Effector CD4-positive, alpha-beta T cell (primary cell): ENCODE data around the gene NSDHL.
"Not testable (repeated sequence)": the region's sequence is repeated elsewhere in the genome, so short reads cannot be mapped to it uniquely, and the experiment has no call there.

Experiments
- DNase-seq: peaks from one replicate; pipeline ENCODE4 v3.0.0-alpha.2; 2020

NSDHL gene

GRCh38 chrX:152895724-152896420 is 65.0 kb downstream of the NSDHL start:
- no peak for DNase-seq

GRCh38 chrX:152896450-152896849 is 65.6 kb downstream of the NSDHL start:
- no peak for DNase-seq

- DNase-seq = no peak
Observed at GRCh38 chrX:152897222-152898131, 66.6 kb downstream of the NSDHL start, which contains the start of gene ZNF185. TSS of gene ZNF185 (plus strand) at chrX:152898067. CDS start at chrX:152914490, 16,423 bp downstream.

GRCh38 chrX:152898442-152898841 is 67.6 kb downstream of the NSDHL start:
- no peak for DNase-seq

GRCh38 chrX:152899111-152899873 is 68.4 kb downstream of the NSDHL start:
- DNase-seq = no peak

GRCh38 chrX:152899874-152900719 is 69.2 kb downstream of the NSDHL start:
- no peak for DNase-seq

GRCh38 chrX:152900937-152901445 is 70.1 kb downstream of the NSDHL start:
- no peak for DNase-seq

- DNase-seq = no peak
Observed at GRCh38 chrX:152901816-152902501, 71.1 kb downstream of the NSDHL start.

GRCh38 chrX:152902502-152902820 is 71.6 kb downstream of the NSDHL start:
- DNase-seq = no peak

GRCh38 chrX:152903589-152903988 is 72.7 kb downstream of the NSDHL start:
- DNase-seq = no peak

- DNase-seq = peak; percentile 21
Observed at GRCh38 chrX:152904151-152905080, 73.6 kb downstream of the NSDHL start.

GRCh38 chrX:152905081-152905420 is 74.2 kb downstream of the NSDHL start:
- no peak for DNase-seq

GRCh38 chrX:152907084-152907651 is 76.3 kb downstream of the NSDHL start:
- DNase-seq = no peak

GRCh38 chrX:152908486-152908885 is 77.6 kb downstream of the NSDHL start:
- DNase-seq = no peak

GRCh38 chrX:152910018-152910417 is 79.2 kb downstream of the NSDHL start:
- DNase-seq = not testable (repeated sequence)

- no peak for DNase-seq
Observed at GRCh38 chrX:152912106-152912505, 81.2 kb downstream of the NSDHL start.

- no peak for DNase-seq
Observed at GRCh38 chrX:152912641-152913040, 81.8 kb downstream of the NSDHL start.

GRCh38 chrX:152913346-152913745 is 82.5 kb downstream of the NSDHL start:
- DNase-seq = no peak

GRCh38 chrX:152913910-152914309 is 83.0 kb downstream of the NSDHL start:
- no peak for DNase-seq
